Stimulated activated CD8-positive, alpha-beta memory T cell treated with anti-CD3 and anti-CD28 coated beads, Interleukin-2, amount 100 ng/mL, for 1 hour (primary cell): ENCODE measurements around the gene TRABD2B.

Experiments used
- DNase-seq, 2 donors: peaks; one replicate each; pipeline ENCODE4 v3.0.0-alpha.2; 2020; ENCODE audit warnings: low read depth in 2 of 2

Gene TRABD2B

GRCh38 chr1:47803815-47804501 lies 193.2 kb downstream of the TRABD2B start:
- no peak for DNase-seq

GRCh38 chr1:47797575-47797974 lies 199.6 kb downstream of the TRABD2B start:
- DNase-seq = no peak

- no peak for DNase-seq
Measured at GRCh38 chr1:47796626-47797025, 200.6 kb downstream of the TRABD2B start.

- no peak for DNase-seq
Measured at GRCh38 chr1:47795102-47795501, 202.1 kb downstream of the TRABD2B start.

GRCh38 chr1:47794530-47794929 lies 202.7 kb downstream of the TRABD2B start:
- no peak for DNase-seq

- DNase-seq = no peak
Measured at GRCh38 chr1:47794081-47794480, 203.1 kb downstream of the TRABD2B start.

- no peak for DNase-seq
Measured at GRCh38 chr1:47793563-47793962, 203.6 kb downstream of the TRABD2B start.

GRCh38 chr1:47792779-47793178 lies 204.4 kb downstream of the TRABD2B start:
- DNase-seq = no peak

GRCh38 chr1:47791879-47792608 lies 205.1 kb downstream of the TRABD2B start:
- no peak for DNase-seq

GRCh38 chr1:47788761-47789160 lies 208.4 kb downstream of the TRABD2B start:
- DNase-seq = no peak

GRCh38 chr1:47787560-47787959 lies 209.6 kb downstream of the TRABD2B start:
- no peak for DNase-seq

GRCh38 chr1:47786316-47786715 lies 210.9 kb downstream of the TRABD2B start:
- no peak for DNase-seq

GRCh38 chr1:47785561-47786271 lies 211.5 kb downstream of the TRABD2B start:
- no peak for DNase-seq

GRCh38 chr1:47785118-47785517 lies 212.1 kb downstream of the TRABD2B start:
- no peak for DNase-seq

GRCh38 chr1:47784497-47784822 lies 212.7 kb downstream of the TRABD2B start:
- DNase-seq = no peak

GRCh38 chr1:47783638-47784496 lies 213.3 kb downstream of the TRABD2B start:
- DNase-seq = no peak

- no peak for DNase-seq
Measured at GRCh38 chr1:47782414-47783166, 214.6 kb downstream of the TRABD2B start.

GRCh38 chr1:47781171-47781959 lies 215.8 kb downstream of the TRABD2B start:
- DNase-seq = no peak

GRCh38 chr1:47780469-47780995 lies 216.7 kb downstream of the TRABD2B start:
- no peak for DNase-seq

GRCh38 chr1:47779613-47780012 lies 217.6 kb downstream of the TRABD2B start:
- DNase-seq = no peak
